ENCODE data around the gene GABPB1.

GABPB1 gene

DNA sequence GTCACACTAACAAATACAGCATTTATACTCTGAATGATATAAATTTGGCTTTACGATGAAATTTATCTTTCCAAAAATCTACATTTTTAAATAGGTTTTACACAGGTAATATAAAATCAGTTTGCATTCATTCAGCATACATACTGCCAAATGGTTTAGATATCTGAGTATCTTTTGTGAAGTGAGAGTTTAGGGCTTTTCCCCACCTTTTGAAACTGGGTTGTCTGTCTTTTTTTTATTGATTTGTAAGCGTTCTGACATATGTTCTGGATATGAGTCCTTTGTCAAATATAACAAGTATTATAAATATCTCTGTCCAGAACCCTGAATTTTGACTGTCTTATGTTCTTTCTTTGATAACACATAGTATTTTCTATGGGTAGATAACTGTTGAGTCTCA, 42.4 kb downstream of the GABPB1 start:
- Histone ChIP-seq H3K27ac (ENCODE audit: low read length) (no peak overlapping the region), H3K79me2 (ENCODE audit: low read length) (peaks cover 56% of the 10 kb centered on the region)
- TF ChIP-seq EZH2phosphoT487 (IDR thresholded peaks at IDR 0.05; ENCODE audit: low read length) (no peak), CTCF (IDR thresholded peaks at IDR 0.05; ENCODE audit: low read length) (no peak)

DNA sequence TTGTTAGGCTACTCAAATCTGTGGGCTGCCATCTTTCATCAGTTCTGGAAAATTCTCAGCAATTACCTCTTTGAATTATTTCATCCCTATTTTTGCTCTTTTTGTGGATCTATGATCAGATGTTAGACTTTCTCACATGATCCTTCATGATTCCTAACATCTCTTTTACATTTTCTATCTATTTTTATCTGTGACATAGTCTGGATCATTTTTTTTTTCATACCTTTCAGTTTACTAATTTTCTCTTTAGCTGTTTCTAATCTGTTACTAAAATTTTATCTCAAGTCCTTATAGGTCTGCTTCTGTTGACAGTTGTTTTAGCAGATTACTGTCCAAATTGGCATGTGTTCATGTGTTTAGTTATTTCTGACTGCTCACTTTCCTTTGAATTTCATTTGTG, 47.2 kb downstream of the GABPB1 start:
- no peak overlapping the region for H3K4me3 ChIP-seq (ENCODE audit: low read length)

More for the DNA sequence above, 42.4 kb downstream of the GABPB1 start:
- no peaks in the 10 kb centered on the region for H3K27me3 ChIP-seq (replicated peaks; ENCODE audit: insufficient read depth, low read length)
- peaks cover 4% of the 10 kb centered on the region; the same call in 1 of the 2 replicates for H4K20me1 ChIP-seq (ENCODE audit: insufficient read depth, low read length)
- DNase-seq: no peak
- H3F3A ChIP-seq (ENCODE audit: insufficient read depth, low read length): peaks cover 4% of the 10 kb centered on the region; the same call in 1 of the 2 replicates
- no peak overlapping the region for H3K4me2 ChIP-seq (ENCODE audit: low read depth, low read length)
- no peak overlapping the region for H3K4me3 ChIP-seq (ENCODE audit: low read length)
- no peaks in the 10 kb centered on the region for H3K4me1 ChIP-seq (ENCODE audit: low read length)
- no peak overlapping the region for H3K9ac ChIP-seq (ENCODE audit: low read length)
- H3K9me2 ChIP-seq (replicated peaks; ENCODE audit: insufficient read depth, low read length): no peaks in the 10 kb centered on the region
- H3K36me3 ChIP-seq (replicated peaks; ENCODE audit: insufficient read depth, low read length): no peaks in the 10 kb centered on the region
- no peaks in the 10 kb centered on the region for H3K9me3 ChIP-seq (replicated peaks; ENCODE audit: insufficient read depth, low read length)
- H2AFZ ChIP-seq (ENCODE audit: low read length): no peak overlapping the region

GRCh38 chr15:50304836-50305235, 50.2 kb downstream of the GABPB1 start:
- H4K20me1 ChIP-seq (ENCODE audit: insufficient read depth, low read length): no peaks in the 10 kb centered on the region; the same call in 1 of the 2 replicates

More for the DNA sequence above, 47.2 kb downstream of the GABPB1 start:
- H3K4me2 ChIP-seq (ENCODE audit: low read depth, low read length): no peak overlapping the region
- no peak overlapping the region for H3K9ac ChIP-seq (ENCODE audit: low read length)
- no peaks in the 10 kb centered on the region for H3F3A ChIP-seq (ENCODE audit: insufficient read depth, low read length)
- no peak overlapping the region for H2AFZ ChIP-seq (ENCODE audit: low read length)
- peaks cover 6% of the 10 kb centered on the region; the same call in 1 of the 2 replicates for H3K36me3 ChIP-seq (replicated peaks; ENCODE audit: insufficient read depth, low read length)
- peaks cover 3% of the 10 kb centered on the region; the same call in 1 of the 2 replicates for H3K4me1 ChIP-seq (ENCODE audit: low read length)
- no peaks in the 10 kb centered on the region for H3K27me3 ChIP-seq (replicated peaks; ENCODE audit: insufficient read depth, low read length)
- no peak for DNase-seq
- no peak overlapping the region for H3K27ac ChIP-seq (ENCODE audit: low read length)
- peaks cover 23% of the 10 kb centered on the region for H3K79me2 ChIP-seq (ENCODE audit: low read length)
- no peaks in the 10 kb centered on the region; the same call in 1 of the 2 replicates for H4K20me1 ChIP-seq (ENCODE audit: insufficient read depth, low read length)
- no peaks in the 10 kb centered on the region for H3K9me3 ChIP-seq (replicated peaks; ENCODE audit: insufficient read depth, low read length)
- TF ChIP-seq CTCF (IDR thresholded peaks at IDR 0.05; ENCODE audit: low read length) (no peak), EZH2 (optimal IDR thresholded peaks at IDR 0.05; ENCODE audit: low read depth, low read length) (no peak), EZH2phosphoT487 (IDR thresholded peaks at IDR 0.05; ENCODE audit: low read length) (no peak)
- H3K9me2 ChIP-seq (replicated peaks; ENCODE audit: insufficient read depth, low read length): no peaks in the 10 kb centered on the region

More at GRCh38 chr15:50304836-50305235, 50.2 kb downstream of the GABPB1 start:
- H3K27ac ChIP-seq (ENCODE audit: low read length): no peak overlapping the region
- no peak overlapping the region for H3K4me3 ChIP-seq (ENCODE audit: low read length)
- 0 out of 2 replicates have a peak, but pooled peaks cover 6% of the 10 kb centered on the region for H3K79me2 ChIP-seq (ENCODE audit: low read length)
- H3K4me1 ChIP-seq (ENCODE audit: low read length): peaks cover 5% of the 10 kb centered on the region; the same call in 1 of the 2 replicates
- no peak overlapping the region for H2AFZ ChIP-seq (ENCODE audit: low read length)
- no peaks in the 10 kb centered on the region for H3K9me2 ChIP-seq (replicated peaks; ENCODE audit: insufficient read depth, low read length)
- peaks cover 6% of the 10 kb centered on the region; the same call in 1 of the 2 replicates for H3K36me3 ChIP-seq (replicated peaks; ENCODE audit: insufficient read depth, low read length)
- no peak overlapping the region for H3K4me2 ChIP-seq (ENCODE audit: low read depth, low read length)
- H3K27me3 ChIP-seq (replicated peaks; ENCODE audit: insufficient read depth, low read length): no peaks in the 10 kb centered on the region
- no peak overlapping the region for H3K9ac ChIP-seq (ENCODE audit: low read length)
- H3K9me3 ChIP-seq (replicated peaks; ENCODE audit: insufficient read depth, low read length): no peaks in the 10 kb centered on the region
- no peak for DNase-seq
- TF ChIP-seq EZH2phosphoT487 (IDR thresholded peaks at IDR 0.05; ENCODE audit: low read length) (no peak), CTCF (IDR thresholded peaks at IDR 0.05; ENCODE audit: low read length) (no peak), EZH2 (optimal IDR thresholded peaks at IDR 0.05; ENCODE audit: low read depth, low read length) (no peak)
- H3F3A ChIP-seq (ENCODE audit: insufficient read depth, low read length): no peaks in the 10 kb centered on the region
